K562 (cell line): ENCODE data around the gene TECPR2. TPM values are rescaled to one million over a fixed set of nuclear protein-coding genes. Genes with fewer than 3 reads are reported as not detected.

Experiments used
- CHD2 ChIP-seq: IDR thresholded peaks from 2 replicates; pipeline ENCODE4 v1.6.1; 2011; ENCODE audit warnings: low read depth, low read length
- FOXM1 ChIP-seq, 2 experiments: fragments of 450-650 bp in 1 of 2; sonication (generic) in 1 of 2; formaldehyde crosslinking in 1 of 2; IDR thresholded peaks; 2 replicates each; pipeline versions ENCODE4 v1.6.1 to v1.9.0; 2017 to 2022; ENCODE audit warnings: low read depth in 2 of 2, mild to moderate bottlenecking in 2 of 2, missing genetic modification reagents in 1 of 2, moderate library complexity in 1 of 2
- FUS ChIP-seq: fragments of 200-400 bp; formaldehyde crosslinking; optimal IDR thresholded peaks from 2 replicates; pipeline ENCODE3; 2017; ENCODE audit warnings: low read depth, low read length
- HDAC8 ChIP-seq: fragments of 450-650 bp; IDR thresholded peaks from 2 replicates; pipeline ENCODE4 v1.6.1; 2016; ENCODE audit warnings: mild to moderate bottlenecking, missing genetic modification characterization, moderate library complexity, missing compliant biosample characterization
- MGA ChIP-seq: fragments of 450-650 bp; IDR thresholded peaks from 2 replicates; pipeline ENCODE4 v1.6.1; 2016; ENCODE audit warnings: mild to moderate bottlenecking, moderate library complexity
- NFIC ChIP-seq: fragments of 450-650 bp; IDR thresholded peaks from 2 replicates; pipeline ENCODE4 v1.6.1; 2017; ENCODE audit warnings: mild to moderate bottlenecking, inconsistent platforms
- POLR2AphosphoS5 ChIP-seq: IDR thresholded peaks from 2 replicates; pipeline ENCODE4 v1.6.1; 2011; ENCODE audit warnings: mild to moderate bottlenecking, low read depth, low read length, moderate library complexity; ENCODE audit not compliant: control insufficient read depth, insufficient read depth
- SIN3A ChIP-seq, 2 experiments: fragments of 150-350 bp in 1 of 2; IDR thresholded peaks; 2 replicates each; pipeline ENCODE4 v1.6.1; 2011 to 2016; ENCODE audit warnings: borderline replicate concordance in 2 of 2, low read depth in 2 of 2, low read length in 2 of 2, mild to moderate bottlenecking in 2 of 2, moderate library complexity in 2 of 2; ENCODE audit not compliant: control insufficient read depth in 1 of 2
- SP2 ChIP-seq: IDR thresholded peaks from 2 replicates; pipeline ENCODE4 v1.6.1; 2011; ENCODE audit warnings: mild to moderate bottlenecking, low read depth, low read length, moderate library complexity; ENCODE audit not compliant: poor library complexity, severe bottlenecking; ENCODE audit errors: extremely low read depth
- STAT5B ChIP-seq: fragments of 250-450 bp; sonication (Bioruptor Pico); IDR thresholded peaks from 2 replicates; pipeline ENCODE4 v1.8.0; 2021; ENCODE audit warnings: mild to moderate bottlenecking, inconsistent platforms
- YBX1 ChIP-seq: fragments of 450-650 bp; IDR thresholded peaks from 2 replicates; pipeline ENCODE4 v1.7.1; 2016; ENCODE audit warnings: mild to moderate bottlenecking
- ZBTB5 ChIP-seq: fragments of 450-650 bp; IDR thresholded peaks from 2 replicates; pipeline ENCODE4 v1.6.1; 2017; ENCODE audit warnings: antibody characterized with exemption
- ZNF212 ChIP-seq: fragments of 450-650 bp; formaldehyde crosslinking; IDR thresholded peaks from 2 replicates; pipeline ENCODE4 v1.4.0; 2020; ENCODE audit warnings: mild to moderate bottlenecking
- ZNF830 ChIP-seq: fragments of 250-450 bp; sonication (Bioruptor Pico); IDR thresholded peaks from 2 replicates; pipeline ENCODE4 v1.5.0; 2021; ENCODE audit warnings: mild to moderate bottlenecking
- polyA plus RNA-seq, 8 experiments: library from polyadenylated mRNA; depleted of rRNA in 4 of 8; stranded (reverse) in 5 of 8; unstranded in 3 of 8; fragments of >200 nt; fragmentation: Nextera tagmentation in 2 of 8; fragmentation: Illumina TruSeq in 1 of 8; extraction: Ambion mirVana in 2 of 8; extraction: Trizol in 1 of 8; gene quantifications; 2 replicates each; pipeline versions ENCODE4 v1.2.1 to v1.2.3, GENCODE V29; 2011 to 2014; ENCODE audit warnings: inconsistent platforms in 1 of 8, missing spikeins in 1 of 8
- total RNA-seq, 7 experiments: library from RNA; depleted of rRNA in 6 of 7; stranded (reverse); fragments of >200 nt in 6 of 7; fragmentation: Illumina TruSeq in 2 of 7; extraction: Trizol in 2 of 7; gene quantifications; 2 replicates each; pipeline versions ENCODE4 v1.2.1 to v1.2.3, GENCODE V29; 2011 to 2021; ENCODE audit warnings: low replicate concordance in 1 of 7

Gene TECPR2
- total and polyA plus RNA-seq, 9 of the 15 experiments (the other 6 are each of a cell fraction or from before 2014, with no cell fraction given), result 0.04 to 3.0 (median 0.83) TPM

- TF ChIP-seq NFIC (no peak), SIN3A (IDR thresholded peaks at IDR 0.05; ENCODE audit: borderline replicate concordance in 2 of 2, control insufficient read depth in 1 of 2, low read depth in 2 of 2, low read length in 2 of 2) (no peak), ZNF212 (CRISPR knock-in tag) (no peak), POLR2AphosphoS5 (no peak), SP2 (no peak), YBX1 (no peak), ZBTB5 (no peak), ZNF830 (no peak), FOXM1 (IDR thresholded peaks at IDR 0.05; ENCODE audit: low read depth) (no peak), FOXM1 (CRISPR knock-in tag; IDR thresholded peaks at IDR 0.05; ENCODE audit: low read depth) (no peak), FUS (no peak), STAT5B (no peak), MGA (no peak), HDAC8 (tag) (no peak), CHD2 (no peak)
Observed at GRCh38 chr14:102516531-102517391, 154.0 kb downstream of the TECPR2 start (continued).
